Midbrain (tissue), 1 donor: ENCODE data around the gene APBB3.
"Not testable (repeated sequence)": the region's sequence is repeated elsewhere in the genome, so short reads cannot be mapped to it uniquely, and the experiment has no call there.

Experiments used
- DNase-seq: peaks from one replicate; lab custom pipeline; 2025; lab: John Stamatoyannopoulos, UW

Gene APBB3, protein sequence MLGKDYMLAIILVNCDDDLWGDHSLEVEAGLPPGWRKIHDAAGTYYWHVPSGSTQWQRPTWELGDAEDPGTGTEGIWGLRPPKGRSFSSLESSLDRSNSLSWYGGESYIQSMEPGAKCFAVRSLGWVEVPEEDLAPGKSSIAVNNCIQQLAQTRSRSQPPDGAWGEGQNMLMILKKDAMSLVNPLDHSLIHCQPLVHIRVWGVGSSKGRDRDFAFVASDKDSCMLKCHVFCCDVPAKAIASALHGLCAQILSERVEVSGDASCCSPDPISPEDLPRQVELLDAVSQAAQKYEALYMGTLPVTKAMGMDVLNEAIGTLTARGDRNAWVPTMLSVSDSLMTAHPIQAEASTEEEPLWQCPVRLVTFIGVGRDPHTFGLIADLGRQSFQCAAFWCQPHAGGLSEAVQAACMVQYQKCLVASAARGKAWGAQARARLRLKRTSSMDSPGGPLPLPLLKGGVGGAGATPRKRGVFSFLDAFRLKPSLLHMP

GRCh38 chr5:140564196-140565023 is at the start of gene APBB3, which contains the start of gene SLC35A4:
TSS of gene APBB3 (minus strand) at chr5:140564598. CDS start at chr5:140564245, 353 bp downstream.
TSS of gene SLC35A4 (plus strand) at chr5:140564828. CDS start at chr5:140567170, 2,342 bp downstream.
- peak; percentile 100 for DNase-seq

- no peak for DNase-seq
These were observed 46.7 kb upstream of the APBB3 start for GRCh38 chr5:140611020-140611521.

DNA sequence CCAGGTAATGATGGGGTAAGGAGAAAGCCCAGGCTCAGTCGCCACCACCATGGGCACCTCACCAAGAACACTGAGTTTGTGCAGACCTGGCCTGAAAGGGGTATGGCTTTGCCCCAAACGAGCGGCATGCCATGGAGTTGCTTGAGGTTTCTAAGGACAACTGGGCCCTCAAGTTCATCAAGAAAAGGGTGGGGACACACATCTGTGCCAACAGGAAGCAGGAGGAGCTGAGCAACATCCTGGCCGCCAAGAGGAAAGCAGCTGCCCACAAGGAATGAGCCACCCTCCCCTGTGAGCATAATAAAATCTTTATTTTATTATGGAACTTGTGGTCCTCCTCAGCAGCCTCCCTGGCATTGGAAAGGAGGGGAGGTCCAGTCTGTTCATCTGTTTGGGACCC is 44.7 kb upstream of the APBB3 start:
- DNase-seq, result no peak

GRCh38 chr5:140608722-140609121 is 44.3 kb upstream of the APBB3 start:
- DNase-seq, result no peak

GRCh38 chr5:140607031-140607430 is 42.6 kb upstream of the APBB3 start:
- DNase-seq, result no peak

DNA sequence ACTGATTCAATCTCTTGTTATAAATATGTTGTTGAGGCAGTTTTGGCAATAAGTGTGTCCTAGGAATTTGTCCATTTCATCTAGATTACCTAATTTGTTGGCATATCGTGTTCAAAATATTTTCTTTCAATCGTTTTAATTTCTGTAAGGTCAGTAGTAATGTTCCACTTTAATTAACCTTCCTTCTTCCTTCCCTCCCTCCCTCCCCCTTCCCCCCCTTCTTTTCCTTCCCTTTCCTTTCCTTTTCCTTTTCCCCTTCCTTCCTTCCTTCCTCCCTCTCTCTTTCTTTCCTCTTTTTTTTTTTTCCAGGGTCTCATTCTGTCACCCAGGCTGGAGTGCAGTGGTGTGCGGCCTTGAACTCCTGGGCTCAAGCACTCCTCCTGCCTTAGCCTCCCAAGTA is 41.5 kb upstream of the APBB3 start:
- no peak for DNase-seq

GRCh38 chr5:140603734-140604133 is 39.3 kb upstream of the APBB3 start:
- no peak for DNase-seq

DNA sequence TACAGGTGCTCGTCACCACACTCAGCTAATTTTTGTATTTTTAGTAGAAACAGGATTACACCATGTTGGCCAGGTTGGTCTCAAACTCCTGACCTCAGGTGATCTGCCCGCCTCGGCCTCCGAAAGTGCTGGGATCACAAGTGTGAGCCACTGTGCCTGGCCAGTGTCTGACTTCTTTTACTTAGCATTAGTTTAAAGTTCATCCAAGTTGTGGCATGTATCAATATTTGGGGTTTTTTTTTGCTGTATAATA is 39.0 kb upstream of the APBB3 start:
- DNase-seq, result not testable (repeated sequence)

- DNase-seq, result no peak
These were observed 37.7 kb upstream of the APBB3 start for GRCh38 chr5:140602147-140602546.

GRCh38 chr5:140600096-140600495 is 35.7 kb upstream of the APBB3 start:
- DNase-seq, result no peak

- DNase-seq, result no peak
These were observed 34.4 kb upstream of the APBB3 start for GRCh38 chr5:140598836-140599235.

DNA sequence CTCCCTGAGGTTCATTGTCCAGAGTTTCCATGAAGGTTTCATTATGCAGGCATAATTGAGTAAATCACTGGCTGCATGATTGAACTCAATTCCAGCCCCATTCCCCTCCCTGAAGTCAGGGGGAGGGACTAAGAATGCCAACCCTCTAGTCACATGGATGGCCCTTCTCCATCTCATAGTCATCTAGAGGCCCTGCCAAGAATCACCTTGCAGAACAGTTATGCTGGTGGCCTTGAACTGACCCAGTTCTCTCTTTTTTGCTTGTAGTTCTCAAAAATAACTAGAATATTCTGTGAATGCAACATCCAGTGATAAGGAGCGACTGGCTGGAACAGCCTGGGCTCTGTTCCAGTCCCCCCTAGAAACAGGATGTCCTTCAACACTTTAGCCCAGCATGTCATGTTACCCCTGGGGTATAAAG is 31.9 kb upstream of the APBB3 start:
- DNase-seq, result no peak

DNA sequence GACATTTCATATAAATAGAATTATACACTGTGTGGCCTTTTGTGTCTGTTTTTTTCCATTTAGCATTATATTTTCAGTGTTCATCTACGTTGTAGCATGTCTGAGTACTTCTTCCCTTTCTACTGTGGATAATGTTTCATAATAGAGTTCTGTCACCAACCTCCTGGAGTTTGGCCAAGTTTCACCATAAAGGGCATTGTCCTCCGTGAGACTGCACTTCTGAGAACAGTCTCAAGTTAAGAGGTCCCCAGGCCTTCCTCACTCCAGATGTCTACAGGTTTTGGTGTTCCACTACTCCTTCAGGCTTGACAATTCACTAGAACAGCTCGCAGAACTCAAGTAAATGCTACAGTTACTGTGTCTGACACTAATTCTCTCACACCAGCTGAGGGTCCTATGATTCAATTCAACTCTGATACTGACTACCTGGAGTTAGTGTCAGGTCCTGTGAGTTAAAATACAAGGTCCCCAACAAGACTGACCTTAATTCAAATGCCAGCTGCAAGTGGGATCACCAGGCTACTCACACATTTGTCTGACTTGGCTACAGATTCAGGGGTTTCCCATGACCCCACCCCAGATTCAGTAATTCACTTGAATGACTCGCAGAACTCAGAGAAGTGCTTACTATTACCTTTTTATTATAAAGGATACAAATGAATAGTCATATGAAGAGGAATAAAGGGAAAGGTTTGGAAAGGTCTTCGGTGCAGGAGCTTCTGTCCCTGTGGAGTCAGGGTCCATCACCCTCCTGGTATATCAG is 31.3 kb upstream of the APBB3 start:
- DNase-seq, result peak; percentile 61

GRCh38 chr5:140594169-140594568 is 29.8 kb upstream of the APBB3 start:
- DNase-seq, result no peak

DNA sequence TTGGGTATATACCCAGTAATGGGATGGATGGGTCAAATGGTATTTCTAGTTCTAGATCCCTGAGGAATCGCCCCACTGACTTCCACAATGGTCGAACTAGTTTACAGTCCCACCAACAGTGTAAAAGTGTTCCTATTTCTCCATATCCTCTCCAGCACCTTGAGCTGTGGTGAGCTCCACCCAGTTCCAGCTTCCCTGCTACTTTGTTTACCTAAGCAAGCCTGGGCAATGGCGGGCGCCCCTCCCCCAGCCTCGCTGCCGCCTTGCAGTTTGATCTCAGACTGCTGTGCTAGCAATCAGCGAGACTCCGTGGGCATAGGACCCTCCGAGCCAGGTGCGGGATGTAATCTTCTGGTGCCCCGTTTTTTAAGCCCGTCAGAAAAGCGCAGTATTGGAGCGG is 28.7 kb upstream of the APBB3 start:
- DNase-seq, result not testable (repeated sequence)

DNA sequence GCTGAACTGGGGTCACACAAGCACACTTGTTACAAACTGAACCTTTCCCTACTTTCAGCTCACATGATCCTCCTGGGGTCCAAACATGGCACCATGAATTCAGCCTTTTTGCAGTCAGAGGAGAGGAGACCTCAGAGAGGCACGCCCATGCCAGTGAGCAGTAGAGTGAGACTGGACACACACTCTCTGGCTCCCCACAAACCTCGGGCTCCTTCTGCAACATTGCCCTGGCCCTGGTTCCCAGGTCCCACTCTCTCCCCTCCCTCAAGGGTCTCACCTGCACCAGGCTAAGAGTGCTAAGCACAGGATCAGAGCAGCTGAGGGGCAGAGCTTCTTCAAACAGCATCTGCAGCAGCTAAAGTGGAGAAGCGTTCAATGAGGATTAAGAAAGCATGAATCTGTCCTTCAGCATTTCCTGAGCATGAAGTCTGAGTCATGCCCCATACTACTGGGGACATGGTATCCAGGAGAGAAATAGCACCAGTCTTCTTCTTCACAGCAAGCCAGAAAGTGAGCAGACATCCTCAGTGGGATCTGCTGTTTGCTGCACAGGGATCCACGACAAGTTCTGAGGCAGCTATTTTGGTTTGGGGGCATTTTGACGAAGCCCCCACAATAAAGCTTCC is 27.5 kb upstream of the APBB3 start:
- DNase-seq, result no peak

DNA sequence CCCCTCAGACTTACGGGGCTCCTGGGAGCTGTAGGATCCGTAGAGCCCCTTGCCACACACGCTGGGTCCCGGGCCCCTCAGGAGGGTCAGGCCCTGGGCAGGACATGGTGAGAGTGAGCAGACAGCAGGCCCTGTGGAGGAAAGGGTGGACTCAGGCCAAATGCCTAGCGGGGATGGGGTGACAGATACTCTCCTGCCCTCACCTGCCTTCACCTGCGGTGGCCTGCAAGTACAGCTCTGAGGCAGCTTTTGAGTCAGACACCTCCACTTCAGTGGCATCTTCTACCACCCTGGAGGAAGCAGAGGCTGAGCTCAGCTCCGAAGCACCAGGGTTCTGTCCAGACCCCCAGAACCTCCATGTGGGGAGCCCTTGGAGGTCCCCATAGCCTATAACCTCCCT is 26.5 kb upstream of the APBB3 start:
- DNase-seq, result no peak

GRCh38 chr5:140588311-140589070 is 24.1 kb upstream of the APBB3 start:
- DNase-seq, result no peak

DNA sequence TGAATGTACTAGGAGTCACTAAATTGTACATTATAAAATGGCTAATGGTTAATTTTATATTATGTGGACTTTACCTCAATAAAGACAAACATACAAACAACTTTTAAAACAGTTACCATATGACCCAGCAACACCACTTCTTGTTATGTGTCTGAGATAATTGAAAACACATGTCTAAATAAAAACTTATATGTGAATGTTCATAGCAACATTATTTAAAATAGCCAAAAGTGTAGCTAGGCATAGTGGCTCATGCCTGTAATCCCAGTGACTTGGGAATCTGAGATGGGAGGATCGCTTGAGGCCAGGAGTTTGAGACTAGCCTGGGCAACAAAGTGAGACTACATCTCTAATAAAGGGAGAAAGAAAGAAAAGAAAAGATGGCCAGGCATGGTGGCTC is 23.1 kb upstream of the APBB3 start:
- DNase-seq, result no peak

- DNase-seq, result not testable (repeated sequence)
These were observed 14.9 kb upstream of the APBB3 start for GRCh38 chr5:140579188-140579747.

- DNase-seq, result no peak
These were observed 12.4 kb upstream of the APBB3 start for GRCh38 chr5:140576776-140577201.
